ENCODE data around the gene IGSF6. TPM values are rescaled to one million over a fixed set of nuclear protein-coding genes. Genes with fewer than 3 reads are reported as not detected.

IGSF6 gene
- total and polyA plus RNA-seq, 2 donors from 2014 or later, result 1.1 to 8.1 TPM

DNA sequence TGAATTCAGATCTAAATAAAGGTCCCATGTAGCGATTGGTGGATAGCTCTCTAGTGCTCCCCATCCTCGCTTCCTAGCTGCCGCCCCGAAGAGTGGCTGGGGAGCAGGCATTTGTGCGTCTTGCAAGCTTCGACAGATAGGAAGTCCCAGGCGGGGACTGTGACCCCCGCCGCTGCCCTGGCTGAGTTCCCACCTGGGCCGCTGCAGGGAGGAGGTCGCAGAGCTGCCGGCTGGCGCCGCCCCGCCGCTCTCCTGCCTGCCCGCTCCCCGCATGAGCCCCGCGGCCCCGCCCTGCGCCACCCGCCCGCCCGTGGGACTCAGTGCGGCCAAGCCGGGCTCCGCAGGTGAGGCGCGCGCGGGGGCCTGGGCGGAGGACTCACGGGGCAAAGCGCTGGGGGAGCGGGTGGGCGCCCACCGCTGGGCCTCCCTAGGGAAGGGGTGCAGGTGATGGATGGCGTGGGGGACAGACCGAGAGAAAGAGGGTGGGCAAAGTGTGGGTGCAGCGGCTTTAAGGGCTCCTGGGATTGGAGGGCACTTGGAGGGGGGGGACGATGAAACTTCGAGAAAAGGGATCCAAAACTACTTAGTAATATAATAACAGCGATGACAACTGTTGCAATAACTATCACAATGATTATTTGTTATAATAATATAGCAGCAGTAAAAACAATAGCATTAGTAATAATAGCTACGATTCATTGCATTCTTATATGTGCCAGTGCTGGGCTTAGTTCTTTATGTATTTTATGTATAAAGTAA is 11.7 kb upstream of the IGSF6 start, which contains the start of gene OTOA:
Gene OTOA, plus strand, starts transcription at position 80 of the 759 bp plus-strand sequence. CDS start 14,547 bp downstream, outside the sequence.
- Histone ChIP-seq H3K36me3 (ENCODE audit: control insufficient read depth in 2 of 3, insufficient read depth in 3 of 3, low read length in 3 of 3) (no peaks in the 10 kb centered on the region), H3K4me3 (ENCODE audit: low read length in 3 of 3) (no peak within 1 kb of the TSS)

DNA sequence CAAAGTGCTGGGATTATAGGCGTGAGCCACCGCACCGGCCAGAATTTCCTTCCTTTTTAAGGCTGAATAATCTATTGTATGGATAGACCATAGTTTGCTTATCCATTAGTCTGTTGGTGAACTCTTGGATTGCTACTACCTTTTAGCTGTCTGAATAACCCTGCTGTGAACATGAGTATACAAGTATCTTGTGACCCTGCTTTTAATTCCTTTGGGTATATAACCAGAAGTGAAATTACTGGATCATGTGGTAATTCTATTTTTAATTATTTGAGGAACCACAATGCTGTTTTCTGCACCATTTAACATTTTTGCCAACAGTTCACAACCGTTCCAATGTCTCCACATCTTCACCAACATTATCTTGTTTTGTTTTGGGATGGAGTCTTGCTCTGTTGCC is 6.7 kb upstream of the IGSF6 start:
- no peak for DNase-seq
- no peak overlapping the region for H3K9ac ChIP-seq (ENCODE audit: low read length in 3 of 3)
- no peak for FAIRE-seq
- no peaks in the 10 kb centered on the region for H3K9me3 ChIP-seq (ENCODE audit: control insufficient read depth in 2 of 3, insufficient read depth in 1 of 3, low read length in 3 of 3)
- TF ChIP-seq, protein P1, sequence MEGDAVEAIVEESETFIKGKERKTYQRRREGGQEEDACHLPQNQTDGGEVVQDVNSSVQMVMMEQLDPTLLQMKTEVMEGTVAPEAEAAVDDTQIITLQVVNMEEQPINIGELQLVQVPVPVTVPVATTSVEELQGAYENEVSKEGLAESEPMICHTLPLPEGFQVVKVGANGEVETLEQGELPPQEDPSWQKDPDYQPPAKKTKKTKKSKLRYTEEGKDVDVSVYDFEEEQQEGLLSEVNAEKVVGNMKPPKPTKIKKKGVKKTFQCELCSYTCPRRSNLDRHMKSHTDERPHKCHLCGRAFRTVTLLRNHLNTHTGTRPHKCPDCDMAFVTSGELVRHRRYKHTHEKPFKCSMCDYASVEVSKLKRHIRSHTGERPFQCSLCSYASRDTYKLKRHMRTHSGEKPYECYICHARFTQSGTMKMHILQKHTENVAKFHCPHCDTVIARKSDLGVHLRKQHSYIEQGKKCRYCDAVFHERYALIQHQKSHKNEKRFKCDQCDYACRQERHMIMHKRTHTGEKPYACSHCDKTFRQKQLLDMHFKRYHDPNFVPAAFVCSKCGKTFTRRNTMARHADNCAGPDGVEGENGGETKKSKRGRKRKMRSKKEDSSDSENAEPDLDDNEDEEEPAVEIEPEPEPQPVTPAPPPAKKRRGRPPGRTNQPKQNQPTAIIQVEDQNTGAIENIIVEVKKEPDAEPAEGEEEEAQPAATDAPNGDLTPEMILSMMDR (IDR thresholded peaks at IDR 0.05; ENCODE audit: borderline replicate concordance, extremely low read depth, insufficient read depth), result no peak
- no peak overlapping the region for H3K4me3 ChIP-seq (ENCODE audit: low read length in 3 of 3)
- H3K36me3 ChIP-seq (ENCODE audit: control insufficient read depth in 2 of 3, insufficient read depth in 3 of 3, low read length in 3 of 3), result peaks cover 0 to 9% (median 0%) of the 10 kb centered on the region in 3 donors
- H3K27ac ChIP-seq (ENCODE audit: low read depth in 2 of 2, low read length in 2 of 2), result no peak overlapping the region
- H3K27me3 ChIP-seq (ENCODE audit: control insufficient read depth, insufficient read depth, low read length), result no peaks in the 10 kb centered on the region
- intact Hi-C loops (cut with DNase I), result no loop called here
- H3K4me1 ChIP-seq (ENCODE audit: control insufficient read depth in 2 of 3, insufficient read depth in 2 of 3, low read depth in 1 of 3, low read length in 3 of 3), result no peaks in the 10 kb centered on the region

More for the DNA sequence above, 11.7 kb upstream of the IGSF6 start, which contains the start of gene OTOA:
- H3K27ac ChIP-seq (ENCODE audit: low read depth in 2 of 2, low read length in 2 of 2), result no peak within 1 kb of the TSS
- no peak for FAIRE-seq
- H3K4me1 ChIP-seq (ENCODE audit: control insufficient read depth in 2 of 3, insufficient read depth in 2 of 3, low read depth in 1 of 3, low read length in 3 of 3), result no peaks in the 10 kb centered on the region
- peak; percentile 36 to 75 (median 54) for DNase-seq
- no peaks in the 10 kb centered on the region for H3K27me3 ChIP-seq (ENCODE audit: control insufficient read depth, insufficient read depth, low read length)
- intact Hi-C loops (cut with DNase I), result no loop called here
- no peak within 1 kb of the TSS for H3K9ac ChIP-seq (ENCODE audit: low read length in 3 of 3)
- TF ChIP-seq, protein P1 (IDR thresholded peaks at IDR 0.05; ENCODE audit: borderline replicate concordance, extremely low read depth, insufficient read depth), result no peak
- no peaks in the 10 kb centered on the region for H3K9me3 ChIP-seq (ENCODE audit: control insufficient read depth in 2 of 3, insufficient read depth in 1 of 3, low read length in 3 of 3)

DNA sequence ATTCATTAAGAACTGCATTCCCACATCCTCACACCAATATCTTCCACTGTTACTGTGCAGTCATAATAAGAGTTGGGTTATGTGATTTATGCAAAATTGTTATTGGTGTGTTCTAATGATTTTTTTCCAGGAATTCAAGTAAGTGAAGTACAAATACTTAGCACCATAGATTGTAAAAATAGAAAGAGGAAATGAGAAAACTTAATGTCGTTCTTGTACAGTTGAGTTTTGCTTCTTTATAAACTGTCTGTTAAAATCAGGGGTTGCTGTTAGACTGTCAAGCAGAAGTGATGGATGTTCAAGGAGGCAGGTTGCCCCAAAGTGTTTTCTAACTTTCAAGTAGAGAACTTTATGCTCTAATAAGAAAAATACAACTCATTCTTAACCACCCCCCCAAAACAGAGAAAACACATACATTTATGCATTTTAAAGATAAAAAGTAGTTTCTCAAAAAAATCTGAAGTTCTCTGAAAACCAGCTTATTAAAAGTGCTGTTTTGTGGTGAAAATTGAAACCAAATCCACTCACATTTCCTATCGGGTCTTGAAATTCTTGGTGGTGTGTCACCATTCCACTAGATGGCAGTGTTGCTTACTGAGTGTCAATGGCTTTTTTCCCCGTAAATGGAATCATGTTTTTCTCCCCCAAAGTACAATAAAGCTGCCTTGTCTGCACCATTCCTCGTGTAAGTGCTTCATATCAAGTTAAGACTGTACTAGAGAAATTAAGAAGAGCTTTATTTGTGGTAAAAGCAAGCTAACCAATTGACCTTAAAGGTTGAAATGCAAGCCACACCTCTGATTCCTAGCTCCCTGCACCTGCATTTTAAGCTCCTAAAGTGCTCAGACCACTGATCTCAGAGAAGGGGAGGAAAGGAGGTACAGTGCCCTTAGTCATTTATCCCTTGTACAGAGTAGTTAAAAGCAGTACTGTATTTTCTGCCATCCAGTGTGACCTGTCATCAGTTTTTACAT is 4.7 kb upstream of the IGSF6 start:
- H3K27ac ChIP-seq (ENCODE audit: low read depth in 2 of 2, low read length in 2 of 2), result no peak overlapping the region

More for the DNA sequence above, 4.7 kb upstream of the IGSF6 start:
- intact Hi-C loops (cut with DNase I), result no loop called here
- Histone ChIP-seq H3K27me3 (ENCODE audit: control insufficient read depth, insufficient read depth, low read length) (no peaks in the 10 kb centered on the region), H3K9me3 (ENCODE audit: control insufficient read depth in 2 of 3, insufficient read depth in 1 of 3, low read length in 3 of 3) (no peaks in the 10 kb centered on the region), H3K36me3 (ENCODE audit: control insufficient read depth in 2 of 3, insufficient read depth in 3 of 3, low read length in 3 of 3) (peaks cover 0 to 9% (median 0%) of the 10 kb centered on the region in 3 donors), H3K4me3 (ENCODE audit: low read length in 3 of 3) (no peak overlapping the region), H3K4me1 (ENCODE audit: control insufficient read depth in 2 of 3, insufficient read depth in 2 of 3, low read depth in 1 of 3, low read length in 3 of 3) (peaks cover 0 to 3% (median 0%) of the 10 kb centered on the region in 3 donors), H3K9ac (ENCODE audit: low read length in 3 of 3) (no peak overlapping the region)
- peak in 2 of 5 donors; percentile 63 to 74 for DNase-seq
- TF ChIP-seq, protein P1 (IDR thresholded peaks at IDR 0.05; ENCODE audit: borderline replicate concordance, extremely low read depth, insufficient read depth), result peak; percentile 71
- FAIRE-seq, result peak; percentile 23
